ENCODE results near the gene RACK1. TPM values are rescaled to one million over a fixed set of nuclear protein-coding genes. Genes with fewer than 3 reads are reported as not detected.

Gene RACK1
- total and polyA plus RNA-seq, 2 of the 13 experiments (the other 11 are each of a cell fraction or from before 2014, with no cell fraction given) = 2,514 to 6,141 TPM

GRCh38 chr5:181221105-181221791 lies 22.5 kb downstream of the RACK1 start (continued):
- no peak for TF ChIP-seq SETDB1 (CRISPR knock-in tag; IDR thresholded peaks at IDR 0.05; ENCODE audit: borderline replicate concordance)
- no peak for TF ChIP-seq ZBTB34 (CRISPR knock-in tag; IDR thresholded peaks at IDR 0.05)
- TF ChIP-seq FOSL1 (CRISPR knock-in tag; IDR thresholded peaks at IDR 0.05; ENCODE audit: borderline replicate concordance) = no peak
- 0 out of 2 replicates have a peak, but pooled peaks have one; percentile 19 for TF ChIP-seq ZBTB20 (CRISPR knock-in tag; IDR thresholded peaks at IDR 0.05; ENCODE audit: borderline replicate concordance, low read depth)
- TF ChIP-seq ZBTB44 (CRISPR knock-in tag; IDR thresholded peaks at IDR 0.05) = no peak
- TF ChIP-seq ZNF44 (CRISPR knock-in tag; IDR thresholded peaks at IDR 0.05) = no peak
- TF ChIP-seq ZSCAN30 (CRISPR knock-in tag; IDR thresholded peaks at IDR 0.05) = no peak

GRCh38 chr5:181220178-181220515 lies 23.6 kb downstream of the RACK1 start:
- ChIA-PET CTCF (ENCODE audit: low intra/inter-chr PET ratio, low total read pairs) (no interaction called here), POLR2A (no interaction called here)
- Histone ChIP-seq H3K79me2 (ENCODE audit: insufficient read depth, low read length) (peaks cover 12% of the 10 kb centered on the region), H3K27ac (ENCODE audit: extremely low read length, insufficient read depth, low read length) (no peak overlapping the region), H3K4me2 (ENCODE audit: low read depth, low read length) (peak overlapping the region; percentile 41; the same call in 1 of the 2 replicates), H3K36me3 (replicated peaks in 1 of 2; ENCODE audit: control insufficient read depth in 1 of 2, insufficient read depth in 2 of 2, low read length in 2 of 2) (no peaks in the 10 kb centered on the region; a peak in 1 of 5 replicates), H3K9ac (ENCODE audit: insufficient read depth, low read depth, low read length) (no peak overlapping the region), H2AFZ (ENCODE audit: low read length) (no peak overlapping the region), H4K20me1 (ENCODE audit: insufficient read depth, low read length) (no peaks in the 10 kb centered on the region), H3K4me3 (replicated peaks in 1 of 3; ENCODE audit: insufficient read depth in 1 of 3, low read depth in 2 of 3, low read length in 3 of 3) (peak overlapping the region in 1 of 3 experiments; percentile 7; a peak in 1 of 6 replicates), H3K9me3 (ENCODE audit: low read length) (no peaks in the 10 kb centered on the region), H3K27me3 (ENCODE audit: control insufficient read depth in 1 of 2, insufficient read depth in 2 of 2, low read length in 2 of 2) (no peaks in the 10 kb centered on the region; a peak in 2 of 5 replicates), H3K4me1 (ENCODE audit: insufficient read depth, low read length) (peaks cover 47% of the 10 kb centered on the region)
- no TSS peak for BruUV-seq (replicated peaks)
- FAIRE-seq = no peak
- intact Hi-C loops (cut with micrococcal nuclease; ENCODE audit: unreplicated experiment) (no loop called here), in situ Hi-C loops (cut with HindIII; ENCODE audit: extremely low pct_ligation_motif_present, low pct_unique_long_range_greater_than_20kb) (loop anchor here (5.0 kb wide), 1 partner anchor 33 kb away; no protein-coding TSS in a partner anchor)
- no peak for ATAC-seq
- DNase-seq (ENCODE audit: low spot score) = no peak
- 67% methylated on average over 10 of the region's 10 CpGs for WGBS (ENCODE audit: low lambda C conversion rate)
- no peak for TF ChIP-seq MAF1 (CRISPR knock-in tag; IDR thresholded peaks at IDR 0.05; ENCODE audit: borderline replicate concordance)
- no peak for TF ChIP-seq HNF1A (IDR thresholded peaks at IDR 0.05; ENCODE audit: low read depth)
- TF ChIP-seq HNF1A (CRISPR knock-in tag; IDR thresholded peaks at IDR 0.05; ENCODE audit: borderline replicate concordance) = no peak
- TF ChIP-seq REPIN1 (CRISPR knock-in tag; IDR thresholded peaks at IDR 0.05; ENCODE audit: borderline replicate concordance, low read depth) = no peak
- TF ChIP-seq ZNF441 (CRISPR knock-in tag; IDR thresholded peaks at IDR 0.05; ENCODE audit: borderline replicate concordance) = no peak
- no peak for TF ChIP-seq IRF2 (CRISPR knock-in tag; IDR thresholded peaks at IDR 0.05)

Measured in HepG2 (cell line).